Neural cell (in vitro differentiated cells): ENCODE results near the gene STARD4. TPM values are rescaled to one million over a fixed set of nuclear protein-coding genes. Genes with fewer than 3 reads are reported as not detected.

Experiments used
- H2AFZ ChIP-seq: fragments of 200-600, 300-800 bp; sonication (generic), shearing (Covaris generic); 2 replicates; pipeline ENCODE4 v1.6.0; 2014; ENCODE audit warnings: low read depth, mild to moderate bottlenecking, antibody characterized with exemption, low read length, moderate library complexity
- H3F3A ChIP-seq: fragments of 200-600 bp; shearing (Covaris generic); 2 replicates; pipeline ENCODE4 v1.6.1; 2016; ENCODE audit warnings: mild to moderate bottlenecking, moderate library complexity, mixed read lengths, antibody characterized with exemption, low read length; ENCODE audit not compliant: insufficient read depth, poor library complexity, severe bottlenecking
- H3K27ac ChIP-seq: fragments of 200-600, 300-800 bp; sonication (generic), shearing (Covaris generic); 2 replicates; pipeline ENCODE4 v1.5.1; 2014; ENCODE audit warnings: mild to moderate bottlenecking, low read length, moderate library complexity
- H3K27me3 ChIP-seq: fragments of 300-800, 200-600 bp; sonication (generic), shearing (Covaris generic); 2 replicates; pipeline ENCODE4 v1.6.0; 2014; ENCODE audit warnings: mild to moderate bottlenecking, low read depth, low read length, moderate library complexity; ENCODE audit not compliant: insufficient read depth
- H3K36me3 ChIP-seq: fragments of 300-800, 200-600 bp; sonication (generic), shearing (Covaris generic); 2 replicates; pipeline ENCODE4 v1.5.1; 2014; ENCODE audit warnings: mild to moderate bottlenecking, antibody characterized with exemption, low read length, moderate library complexity; ENCODE audit not compliant: insufficient read depth
- H3K4me2 ChIP-seq: fragments of 300-800, 200-600 bp; sonication (generic), shearing (Covaris generic); 2 replicates; pipeline ENCODE4 v1.6.0; 2014; ENCODE audit warnings: mild to moderate bottlenecking, low read length
- H3K4me3 ChIP-seq: fragments of 300-800, 200-600 bp; sonication (generic), shearing (Covaris generic); 2 replicates; pipeline ENCODE4 v1.5.1; 2014; ENCODE audit warnings: mild to moderate bottlenecking, low read length, moderate library complexity
- H3K79me2 ChIP-seq: fragments of 200-600 bp; shearing (Covaris generic); replicated peaks from 2 replicates; pipeline ENCODE4 v1.6.0; 2014; ENCODE audit warnings: mild to moderate bottlenecking, low read length, moderate library complexity; ENCODE audit not compliant: insufficient read depth
- H3K9ac ChIP-seq: fragments of 300-800, 200-600 bp; sonication (generic), shearing (Covaris generic); 2 replicates; pipeline ENCODE4 v1.6.1; 2016; ENCODE audit warnings: mild to moderate bottlenecking, low read length, mixed read lengths
- H3K9me2 ChIP-seq: fragments of 200-600 bp; shearing (Covaris generic); 2 replicates; pipeline ENCODE4 v1.6.1; 2016; ENCODE audit warnings: mild to moderate bottlenecking, low read length, mixed read lengths; ENCODE audit not compliant: insufficient read depth
- H3K9me3 ChIP-seq: fragments of 200-600, 300-800 bp; sonication (generic), shearing (Covaris generic); 2 replicates; pipeline ENCODE4 v1.6.1; 2016; ENCODE audit warnings: mild to moderate bottlenecking, mixed run types, low read length, moderate library complexity, mixed read lengths
- H4K20me1 ChIP-seq: fragments of 200-600 bp; shearing (Covaris generic); 2 replicates; pipeline ENCODE4 v1.6.1; 2016; ENCODE audit warnings: mild to moderate bottlenecking, mixed run types; ENCODE audit not compliant: insufficient read depth
- EP300 ChIP-seq: fragments of 450-650 bp; conservative IDR thresholded peaks from 2 replicates; pipeline ENCODE4 v1.6.1; 2014; ENCODE audit warnings: antibody characterized with exemption, mild to moderate bottlenecking, moderate library complexity; ENCODE audit not compliant: poor library complexity, severe bottlenecking
- EZH2 ChIP-seq: fragments of 200-600, 300-800 bp; shearing (Covaris generic), sonication (generic); IDR thresholded peaks from 2 replicates; pipeline ENCODE4 v1.6.1; 2014; ENCODE audit warnings: antibody characterized with exemption, low read length, borderline replicate concordance, mild to moderate bottlenecking; ENCODE audit not compliant: insufficient read depth, poor library complexity, severe bottlenecking
- MXI1 ChIP-seq: fragments of 450-650 bp; conservative IDR thresholded peaks from 2 replicates; pipeline ENCODE4 v1.6.1; 2014; ENCODE audit warnings: antibody characterized with exemption, mild to moderate bottlenecking; ENCODE audit not compliant: poor library complexity, severe bottlenecking
- POLR2AphosphoS5 ChIP-seq: IDR thresholded peaks from 2 replicates; pipeline ENCODE4 v1.6.1; 2012
- RAD21 ChIP-seq: fragments of 450-650 bp; conservative IDR thresholded peaks from 2 replicates; pipeline ENCODE4 v1.6.1; 2014; ENCODE audit warnings: antibody characterized with exemption, mild to moderate bottlenecking, moderate library complexity
- REST ChIP-seq: IDR thresholded peaks from 2 replicates; pipeline ENCODE4 v1.6.1; 2012; ENCODE audit warnings: borderline replicate concordance
- SMC3 ChIP-seq: fragments of 450-650 bp; conservative IDR thresholded peaks from 2 replicates; pipeline ENCODE4 v1.6.1; 2014; ENCODE audit warnings: antibody characterized with exemption, mild to moderate bottlenecking, moderate library complexity; ENCODE audit not compliant: poor library complexity
- TAF1 ChIP-seq: IDR thresholded peaks from 2 replicates; pipeline ENCODE4 v1.6.1; 2012; ENCODE audit warnings: low read depth
- polyA plus RNA-seq: library from polyadenylated mRNA; depleted of rRNA; stranded (reverse); fragments of >200 nt; gene quantifications from 2 replicates; pipeline ENCODE4 v1.2.3, GENCODE V29; 2014
- TF ChIP-seq, protein P1 (sequence below): fragments of 450-650 bp; IDR thresholded peaks from 2 replicates; pipeline ENCODE4 v1.5.1; 2014; ENCODE audit warnings: antibody characterized with exemption, mild to moderate bottlenecking, moderate library complexity; ENCODE audit not compliant: poor library complexity, severe bottlenecking

STARD4 gene
- polyA plus RNA-seq, 1 donor from 2014 or later: 62.6 TPM

- H3K4me2 ChIP-seq: no peak overlapping the region
- no peaks in the 10 kb centered on the region for H3K79me2 ChIP-seq
- H3K9me2 ChIP-seq: no peaks in the 10 kb centered on the region
- no peak overlapping the region for H3K27ac ChIP-seq
- H3K36me3 ChIP-seq: no peaks in the 10 kb centered on the region
- H4K20me1 ChIP-seq: no peaks in the 10 kb centered on the region
- H3K27me3 ChIP-seq: no peaks in the 10 kb centered on the region
- no peak overlapping the region for H3K9ac ChIP-seq
- H2AFZ ChIP-seq: no peak overlapping the region
- no peak overlapping the region for H3K4me3 ChIP-seq
- TF ChIP-seq EP300 (no peak), SMC3 (no peak), EZH2 (no peak), MXI1 (no peak), RAD21 (no peak), TAF1 (no peak), REST (no peak), POLR2AphosphoS5 (no peak)
- TF ChIP-seq, protein P1, sequence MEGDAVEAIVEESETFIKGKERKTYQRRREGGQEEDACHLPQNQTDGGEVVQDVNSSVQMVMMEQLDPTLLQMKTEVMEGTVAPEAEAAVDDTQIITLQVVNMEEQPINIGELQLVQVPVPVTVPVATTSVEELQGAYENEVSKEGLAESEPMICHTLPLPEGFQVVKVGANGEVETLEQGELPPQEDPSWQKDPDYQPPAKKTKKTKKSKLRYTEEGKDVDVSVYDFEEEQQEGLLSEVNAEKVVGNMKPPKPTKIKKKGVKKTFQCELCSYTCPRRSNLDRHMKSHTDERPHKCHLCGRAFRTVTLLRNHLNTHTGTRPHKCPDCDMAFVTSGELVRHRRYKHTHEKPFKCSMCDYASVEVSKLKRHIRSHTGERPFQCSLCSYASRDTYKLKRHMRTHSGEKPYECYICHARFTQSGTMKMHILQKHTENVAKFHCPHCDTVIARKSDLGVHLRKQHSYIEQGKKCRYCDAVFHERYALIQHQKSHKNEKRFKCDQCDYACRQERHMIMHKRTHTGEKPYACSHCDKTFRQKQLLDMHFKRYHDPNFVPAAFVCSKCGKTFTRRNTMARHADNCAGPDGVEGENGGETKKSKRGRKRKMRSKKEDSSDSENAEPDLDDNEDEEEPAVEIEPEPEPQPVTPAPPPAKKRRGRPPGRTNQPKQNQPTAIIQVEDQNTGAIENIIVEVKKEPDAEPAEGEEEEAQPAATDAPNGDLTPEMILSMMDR: no peak
- H3K9me3 ChIP-seq: no peaks in the 10 kb centered on the region
- no peaks in the 10 kb centered on the region for H3F3A ChIP-seq
These were observed 24.0 kb downstream of the STARD4 start for GRCh38 chr5:111488353-111488752.

DNA sequence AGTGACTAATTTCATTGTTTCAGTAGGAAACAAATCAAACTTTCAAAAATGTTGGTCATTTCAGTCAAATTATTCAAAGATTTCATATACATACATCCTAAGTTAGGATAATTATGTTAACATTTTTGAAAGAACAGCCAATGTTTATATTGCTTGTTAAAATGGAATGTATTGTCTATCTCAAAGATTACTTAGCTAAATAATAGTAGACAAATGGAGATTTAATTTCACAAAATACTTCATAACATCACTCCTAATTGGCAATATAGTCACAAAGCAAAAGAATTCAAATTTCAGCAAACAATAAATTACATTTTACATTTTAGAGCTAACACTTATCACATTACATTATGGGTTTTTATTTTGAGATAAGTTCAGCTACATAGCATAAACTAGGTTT is 25.4 kb downstream of the STARD4 start:
- Histone ChIP-seq H3K9me2 (no peaks in the 10 kb centered on the region), H3K4me2 (no peak overlapping the region), H3K27ac (no peak overlapping the region), H3K36me3 (no peaks in the 10 kb centered on the region), H3F3A (no peaks in the 10 kb centered on the region), H3K79me2 (no peaks in the 10 kb centered on the region), H3K4me3 (no peak overlapping the region), H4K20me1 (no peaks in the 10 kb centered on the region), H2AFZ (no peak overlapping the region), H3K27me3 (no peaks in the 10 kb centered on the region), H3K9ac (no peak overlapping the region), H3K9me3 (no peaks in the 10 kb centered on the region)
- no peak for TF ChIP-seq TAF1
- no peak for TF ChIP-seq EZH2
- no peak for TF ChIP-seq SMC3
- no peak for TF ChIP-seq REST
- TF ChIP-seq MXI1: no peak
- no peak for TF ChIP-seq EP300
- TF ChIP-seq, protein P1: no peak
- no peak for TF ChIP-seq POLR2AphosphoS5
- TF ChIP-seq RAD21: no peak
